NCI-H524 (cell line): ENCODE data around the gene NKIRAS2.
A peak's percentile ranks its signal among the peaks of the same experiment; 100 is the strongest.
"Not testable (repeated sequence)": the region's sequence is repeated elsewhere in the genome, so short reads cannot be mapped to it uniquely, and the experiment has no call there.

Experiments used
- DNase-seq, 2 experiments: peaks; one replicate each; lab custom pipeline; 2025; lab: John Stamatoyannopoulos, UW

NKIRAS2 gene

GRCh38 chr17:41998497-41998896 is 21.4 kb upstream of the NKIRAS2 start:
- no peak for DNase-seq

GRCh38 chr17:42000413-42001133 is 19.3 kb upstream of the NKIRAS2 start:
- DNase-seq: no peak

GRCh38 chr17:42001729-42002128 is 18.2 kb upstream of the NKIRAS2 start:
- DNase-seq: no peak

- no peak for DNase-seq
Measured at GRCh38 chr17:42002175-42002791, 17.6 kb upstream of the NKIRAS2 start.

GRCh38 chr17:42002792-42003301 is 17.0 kb upstream of the NKIRAS2 start:
- DNase-seq: no peak

GRCh38 chr17:42005166-42005565 is 14.7 kb upstream of the NKIRAS2 start:
- no peak for DNase-seq

GRCh38 chr17:42009170-42009569 is 10.7 kb upstream of the NKIRAS2 start:
- no peak for DNase-seq

- not testable (repeated sequence) for DNase-seq
Measured at GRCh38 chr17:42010266-42010680, 9.6 kb upstream of the NKIRAS2 start.

- DNase-seq: no peak
Measured at GRCh38 chr17:42010898-42011516, 8.9 kb upstream of the NKIRAS2 start.

- not testable (repeated sequence) for DNase-seq
Measured at GRCh38 chr17:42012363-42012762, 7.5 kb upstream of the NKIRAS2 start.

GRCh38 chr17:42013740-42014139 is 6.2 kb upstream of the NKIRAS2 start:
- DNase-seq: not testable (repeated sequence)

GRCh38 chr17:42016411-42016831 is 3.5 kb upstream of the NKIRAS2 start:
- DNase-seq: peak in 1 of 2 experiments; percentile 28

- peak; percentile 95 to 96 for DNase-seq
Measured at GRCh38 chr17:42016941-42017865, 2.7 kb upstream of the NKIRAS2 start, which contains the start of gene DNAJC7. DNAJC7 (minus strand) TSS chr17:42017439; CDS start chr17:42017416, 23 bp downstream.

- no peak for DNase-seq
Measured at GRCh38 chr17:42017866-42018200, 2.1 kb upstream of the NKIRAS2 start.

GRCh38 chr17:42018339-42018738 is 1.6 kb upstream of the NKIRAS2 start:
- no peak for DNase-seq

GRCh38 chr17:42018988-42019387 is 902 bp upstream of the NKIRAS2 start:
- no peak for DNase-seq

- DNase-seq: not testable (repeated sequence)
Measured at GRCh38 chr17:42020845-42021244, 955 bp downstream of the NKIRAS2 start.

- DNase-seq: no peak
Measured at GRCh38 chr17:42023524-42024349, 3.8 kb downstream of the NKIRAS2 start.

GRCh38 chr17:42025191-42025579 is 5.3 kb downstream of the NKIRAS2 start:
- DNase-seq: no peak

GRCh38 chr17:42025936-42026335 is 6.0 kb downstream of the NKIRAS2 start:
- DNase-seq: no peak
